Measurements from ENCODE around the gene GNAT2. TPM values are rescaled to one million over a fixed set of nuclear protein-coding genes. Genes with fewer than 3 reads are reported as not detected.
A peak's percentile ranks its signal among the peaks of the same experiment; 100 is the strongest.

The GNAT2 gene
- total and polyA plus RNA-seq, 2 experiments from 2014 or later: not detected

GRCh38 chr1:109620841-109621286, 1.4 kb upstream of the GNAT2 start:
- Histone ChIP-seq H3K4me3 (peak overlapping the region; percentile 54), H3K4me1 (ENCODE audit: low read depth) (no peaks in the 10 kb centered on the region), H3K27me3 (no peaks in the 10 kb centered on the region), H3K27ac (peak overlapping the region; percentile 66), H3K9me3 (ENCODE audit: low read depth) (no peaks in the 10 kb centered on the region), H3K36me3 (no peaks in the 10 kb centered on the region)
- TF ChIP-seq, protein P1, sequence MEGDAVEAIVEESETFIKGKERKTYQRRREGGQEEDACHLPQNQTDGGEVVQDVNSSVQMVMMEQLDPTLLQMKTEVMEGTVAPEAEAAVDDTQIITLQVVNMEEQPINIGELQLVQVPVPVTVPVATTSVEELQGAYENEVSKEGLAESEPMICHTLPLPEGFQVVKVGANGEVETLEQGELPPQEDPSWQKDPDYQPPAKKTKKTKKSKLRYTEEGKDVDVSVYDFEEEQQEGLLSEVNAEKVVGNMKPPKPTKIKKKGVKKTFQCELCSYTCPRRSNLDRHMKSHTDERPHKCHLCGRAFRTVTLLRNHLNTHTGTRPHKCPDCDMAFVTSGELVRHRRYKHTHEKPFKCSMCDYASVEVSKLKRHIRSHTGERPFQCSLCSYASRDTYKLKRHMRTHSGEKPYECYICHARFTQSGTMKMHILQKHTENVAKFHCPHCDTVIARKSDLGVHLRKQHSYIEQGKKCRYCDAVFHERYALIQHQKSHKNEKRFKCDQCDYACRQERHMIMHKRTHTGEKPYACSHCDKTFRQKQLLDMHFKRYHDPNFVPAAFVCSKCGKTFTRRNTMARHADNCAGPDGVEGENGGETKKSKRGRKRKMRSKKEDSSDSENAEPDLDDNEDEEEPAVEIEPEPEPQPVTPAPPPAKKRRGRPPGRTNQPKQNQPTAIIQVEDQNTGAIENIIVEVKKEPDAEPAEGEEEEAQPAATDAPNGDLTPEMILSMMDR (IDR thresholded peaks at IDR 0.05; ENCODE audit: low read depth, low read length): no peak
- peak; percentile 88 to 96 for DNase-seq (ENCODE audit: low read depth in 1 of 2, low spot score in 1 of 2)

GRCh38 chr1:109620401-109620791, 980 bp upstream of the GNAT2 start:
- H3K4me1 ChIP-seq (ENCODE audit: low read depth): no peaks in the 10 kb centered on the region
- peak overlapping the region; percentile 66 for H3K27ac ChIP-seq
- TF ChIP-seq, protein P1 (IDR thresholded peaks at IDR 0.05; ENCODE audit: low read depth, low read length): no peak
- H3K9me3 ChIP-seq (ENCODE audit: low read depth): no peaks in the 10 kb centered on the region
- H3K4me3 ChIP-seq: peak overlapping the region; percentile 54
- DNase-seq (ENCODE audit: low read depth in 1 of 2, low spot score in 1 of 2): peak; percentile 46 to 75
- H3K27me3 ChIP-seq: no peaks in the 10 kb centered on the region
- H3K36me3 ChIP-seq: no peaks in the 10 kb centered on the region

GRCh38 chr1:109618661-109619575, 498 bp downstream of the GNAT2 start:
- peak overlapping the region; percentile 54 for H3K4me3 ChIP-seq
- no peak for DNase-seq (ENCODE audit: low read depth in 1 of 2, low spot score in 1 of 2)
- TF ChIP-seq, protein P1 (IDR thresholded peaks at IDR 0.05; ENCODE audit: low read depth, low read length): no peak
- no peak overlapping the region for H3K27ac ChIP-seq
- no peaks in the 10 kb centered on the region for H3K27me3 ChIP-seq
- no peaks in the 10 kb centered on the region for H3K36me3 ChIP-seq
- no peaks in the 10 kb centered on the region for H3K4me1 ChIP-seq (ENCODE audit: low read depth)
- H3K9me3 ChIP-seq (ENCODE audit: low read depth): no peaks in the 10 kb centered on the region

GRCh38 chr1:109617291-109617801, 2.1 kb downstream of the GNAT2 start:
- Histone ChIP-seq H3K4me1 (ENCODE audit: low read depth) (no peaks in the 10 kb centered on the region), H3K27me3 (no peaks in the 10 kb centered on the region), H3K4me3 (no peak overlapping the region), H3K27ac (no peak overlapping the region), H3K9me3 (ENCODE audit: low read depth) (no peaks in the 10 kb centered on the region), H3K36me3 (no peaks in the 10 kb centered on the region)
- TF ChIP-seq, protein P1 (IDR thresholded peaks at IDR 0.05; ENCODE audit: low read depth, low read length): peak; percentile 6
- peak in 1 of 2 donors; percentile 93 for DNase-seq (ENCODE audit: low read depth in 1 of 2, low spot score in 1 of 2)

- H3K4me1 ChIP-seq (ENCODE audit: low read depth): no peaks in the 10 kb centered on the region
- no peaks in the 10 kb centered on the region for H3K27me3 ChIP-seq
- H3K4me3 ChIP-seq: no peak overlapping the region
- H3K9me3 ChIP-seq (ENCODE audit: low read depth): no peaks in the 10 kb centered on the region
- no peak overlapping the region for H3K27ac ChIP-seq
- no peaks in the 10 kb centered on the region for H3K36me3 ChIP-seq
- TF ChIP-seq, protein P1 (IDR thresholded peaks at IDR 0.05; ENCODE audit: low read depth, low read length): no peak
- no peak for DNase-seq (ENCODE audit: low read depth in 1 of 2, low spot score in 1 of 2)
Observed at GRCh38 chr1:109616391-109616790, 3.0 kb downstream of the GNAT2 start.

Data from cardiac muscle cell (in vitro differentiated cells and primary cell).